IPS DF 6.9 (cell line): ENCODE measurements around the gene VSNL1.

Experiments used
- DNase-seq: peaks from one replicate; pipeline ENCODE4 v3.0.0-alpha.2; 2013; ENCODE audit warnings: low read depth, low spot score
- H3K27ac ChIP-seq: one replicate; pipeline ENCODE4 v1.5.1; 2013; ENCODE audit warnings: low read length, control low read depth
- H3K27me3 ChIP-seq: 2 replicates; pipeline ENCODE4 v1.6.1; 2013; ENCODE audit warnings: mild to moderate bottlenecking, low read length; ENCODE audit not compliant: control insufficient read depth, insufficient read depth
- H3K36me3 ChIP-seq: 2 replicates; pipeline ENCODE4 v1.6.1; 2013; ENCODE audit warnings: low read length; ENCODE audit not compliant: control insufficient read depth, insufficient read depth
- H3K4me1 ChIP-seq: 2 replicates; pipeline ENCODE4 v1.6.1; 2013; ENCODE audit warnings: low read length; ENCODE audit not compliant: control insufficient read depth, insufficient read depth
- H3K4me3 ChIP-seq: 2 replicates; pipeline ENCODE4 v1.5.1; 2013; ENCODE audit warnings: mild to moderate bottlenecking, low read length
- H3K9me3 ChIP-seq: 2 replicates; pipeline ENCODE4 v1.6.1; 2013; ENCODE audit warnings: low read length, inconsistent platforms; ENCODE audit not compliant: control insufficient read depth, insufficient read depth
- WGBS: extraction: QIAGEN DNeasy Blood & Tissue Kit; methylation state at CpG from one replicate; pipeline ENCODE4 v1.1.7; 2013; ENCODE audit warnings: mixed read lengths, missing lambda C conversion rate; ENCODE audit not compliant: insufficient read length, insufficient coverage; 5-methylcytosine and 5-hydroxymethylcytosine counted together

VSNL1 gene

GRCh38 chr2:17682098-17682857 is 141.8 kb downstream of the VSNL1 start:
- H3K4me1 ChIP-seq, result no peaks in the 10 kb centered on the region
- DNase-seq, result no peak
- H3K27ac ChIP-seq, result no peak overlapping the region
- no CpG with 5 or more reads among the region's 6 CpGs for WGBS
- H3K36me3 ChIP-seq, result no peaks in the 10 kb centered on the region; the same call in 1 of the 2 replicates
- no peak overlapping the region for H3K4me3 ChIP-seq
- no peaks in the 10 kb centered on the region for H3K27me3 ChIP-seq
- no peaks in the 10 kb centered on the region for H3K9me3 ChIP-seq

- DNase-seq, result no peak
- H3K36me3 ChIP-seq, result no peaks in the 10 kb centered on the region; the same call in 1 of the 2 replicates
- H3K4me3 ChIP-seq, result no peak overlapping the region
- H3K4me1 ChIP-seq, result no peaks in the 10 kb centered on the region
- H3K27me3 ChIP-seq, result no peaks in the 10 kb centered on the region
- no CpG with 5 or more reads among the region's 2 CpGs for WGBS
- no peaks in the 10 kb centered on the region for H3K9me3 ChIP-seq
- no peak overlapping the region for H3K27ac ChIP-seq
These were observed 143.5 kb downstream of the VSNL1 start for GRCh38 chr2:17683981-17684380.

- no peak for DNase-seq
- no peaks in the 10 kb centered on the region for H3K36me3 ChIP-seq
- no CpG with 5 or more reads among the region's 1 CpG for WGBS
These were observed 148.1 kb downstream of the VSNL1 start for GRCh38 chr2:17688600-17688999.

GRCh38 chr2:17689010-17689409 is 148.5 kb downstream of the VSNL1 start:
- DNase-seq, result no peak
- Histone ChIP-seq H3K27me3 (no peaks in the 10 kb centered on the region), H3K4me3 (no peak overlapping the region), H3K27ac (no peak overlapping the region), H3K9me3 (no peaks in the 10 kb centered on the region), H3K4me1 (no peaks in the 10 kb centered on the region), H3K36me3 (peaks cover 1% of the 10 kb centered on the region; the same call in 1 of the 2 replicates)
- WGBS, result no CpG with 5 or more reads among the region's 6 CpGs

More at GRCh38 chr2:17688600-17688999, 148.1 kb downstream of the VSNL1 start:
- Histone ChIP-seq H3K27ac (no peak overlapping the region), H3K9me3 (no peaks in the 10 kb centered on the region), H3K27me3 (no peaks in the 10 kb centered on the region), H3K4me1 (no peaks in the 10 kb centered on the region), H3K4me3 (no peak overlapping the region)

GRCh38 chr2:17690776-17691175 is 150.3 kb downstream of the VSNL1 start:
- H3K36me3 ChIP-seq, result peaks cover 3% of the 10 kb centered on the region; the same call in 1 of the 2 replicates
- no CpG with 5 or more reads among the region's 7 CpGs for WGBS
- no peaks in the 10 kb centered on the region for H3K9me3 ChIP-seq
- H3K4me3 ChIP-seq, result no peak overlapping the region
- H3K4me1 ChIP-seq, result no peaks in the 10 kb centered on the region
- no peak overlapping the region for H3K27ac ChIP-seq
- no peak for DNase-seq
- H3K27me3 ChIP-seq, result no peaks in the 10 kb centered on the region
